Esophagus (tissue), 2 donors: ENCODE measurements around the gene SHISA7. TPM values are rescaled to one million over a fixed set of nuclear protein-coding genes. Genes with fewer than 3 reads are reported as not detected.
"Not testable (repeated sequence)": the region's sequence is repeated elsewhere in the genome, so short reads cannot be mapped to it uniquely, and the experiment has no call there.

ENCODE experiments used
- H3K27ac ChIP-seq, 2 donors: one replicate each; pipeline ENCODE4 v1.5.1; 2013; ENCODE audit warnings: low read depth in 2 of 2, mild to moderate bottlenecking in 2 of 2, inconsistent platforms in 1 of 2, low read length in 1 of 2, moderate library complexity in 1 of 2
- H3K27me3 ChIP-seq, 2 donors: one replicate each; pipeline ENCODE4 v1.6.1; 2013; ENCODE audit warnings: low read length in 2 of 2, control low read depth in 1 of 2, mild to moderate bottlenecking in 1 of 2; ENCODE audit not compliant: insufficient read depth in 2 of 2, control insufficient read depth in 1 of 2
- H3K36me3 ChIP-seq, 2 donors: one replicate each; pipeline ENCODE4 v1.6.1; 2013; ENCODE audit warnings: low read length in 1 of 2; ENCODE audit not compliant: control insufficient read depth in 2 of 2, insufficient read depth in 2 of 2
- H3K4me1 ChIP-seq, 2 donors: one replicate each; pipeline ENCODE4 v1.6.1; 2013; ENCODE audit warnings: low read length in 1 of 2; ENCODE audit not compliant: control insufficient read depth in 2 of 2, insufficient read depth in 2 of 2
- H3K4me3 ChIP-seq, 2 donors: one replicate each; pipeline ENCODE4 v1.5.1; 2013; ENCODE audit warnings: low read length in 2 of 2, mild to moderate bottlenecking in 2 of 2, low read depth in 1 of 2, moderate library complexity in 1 of 2
- H3K9me3 ChIP-seq, 2 donors: one replicate each; pipeline ENCODE4 v1.6.1; 2013; ENCODE audit warnings: mild to moderate bottlenecking in 2 of 2, low read depth in 1 of 2, low read length in 1 of 2, moderate library complexity in 1 of 2; ENCODE audit not compliant: control insufficient read depth in 2 of 2, insufficient read depth in 1 of 2
- WGBS, 2 donors: extraction: QIAGEN DNeasy Blood & Tissue Kit; methylation state at CpG; one replicate each; pipeline ENCODE4 v1.1.7; 2013; 5-methylcytosine and 5-hydroxymethylcytosine counted together
- polyA plus RNA-seq, 2 donors: library from polyadenylated mRNA; stranded (reverse); fragments of 200-250 nt; gene quantifications; one replicate each; pipeline ENCODE4 v1.2.3, GENCODE V29; 2013
- donor health status: healthy with polysubstance abuse.
- donor health status: Bipolar disorder and iron deficiency.

SHISA7 gene
- polyA plus RNA-seq, 2 donors: 0.01 TPM; not detected in 1

DNA sequence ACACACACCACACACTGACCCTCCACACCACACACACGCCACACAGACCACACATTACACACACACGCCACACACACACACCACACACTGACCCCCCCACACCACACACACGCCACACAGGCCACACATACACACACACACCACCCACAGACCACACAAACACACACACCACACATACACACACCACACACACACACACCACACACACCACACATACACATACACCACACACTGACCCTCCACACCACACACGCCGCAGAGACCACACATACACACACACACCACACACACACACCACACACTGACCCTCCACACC is 5.0 kb upstream of the SHISA7 start:
- H3K27me3 ChIP-seq: peaks cover 3 to 13% of the 10 kb centered on the region in 2 donors
- WGBS, 2 donors: 78% methylated on average over 5 of the region's 5 CpGs
- not testable (repeated sequence) for H3K27ac ChIP-seq, H3K9me3 ChIP-seq, H3K4me3 ChIP-seq, H3K36me3 ChIP-seq
- H3K4me1 ChIP-seq: peaks cover 5 to 18% of the 10 kb centered on the region in 2 donors

DNA sequence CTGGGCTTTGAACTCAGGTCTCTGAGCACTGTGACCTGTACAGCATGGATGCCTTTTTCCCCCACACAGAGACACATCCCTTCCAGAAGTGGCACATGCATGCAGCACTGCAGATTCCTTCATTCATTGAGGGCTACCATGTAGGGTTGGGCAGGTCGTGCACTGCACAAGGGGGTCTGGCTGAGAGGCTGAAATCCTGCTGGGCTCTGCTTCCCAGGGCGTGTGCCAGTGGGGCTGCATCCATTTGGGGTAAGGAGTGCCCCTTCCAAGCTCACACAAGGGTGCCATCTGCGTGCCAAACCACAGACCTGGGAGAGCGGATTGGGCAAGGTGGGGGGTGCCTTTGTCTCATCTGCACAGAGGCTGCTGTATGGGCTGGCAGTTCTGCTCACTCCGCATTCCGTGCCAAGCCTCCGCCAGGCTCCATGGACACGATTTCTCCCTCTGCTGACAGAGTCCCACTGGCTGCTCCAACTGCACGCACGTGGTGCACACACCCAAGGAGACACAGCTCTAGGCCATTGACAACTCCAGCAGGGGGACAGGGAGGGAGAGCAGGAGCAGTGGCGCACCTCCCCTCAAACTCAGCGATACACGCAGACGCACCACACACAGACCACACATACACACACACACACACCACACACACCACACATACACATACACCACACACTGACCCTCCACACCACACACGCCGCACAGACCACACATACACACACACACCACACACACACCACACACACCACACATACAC is 4.5 kb upstream of the SHISA7 start:
- H3K27me3 ChIP-seq: peaks cover 3 to 18% of the 10 kb centered on the region in 2 donors
- H3K27ac ChIP-seq: no peak overlapping the region
- peaks cover 7 to 18% of the 10 kb centered on the region in 2 donors for H3K4me1 ChIP-seq
- 22 to 26% methylated on average over 16 of the region's 16 CpGs for WGBS, 2 donors
- no peaks in the 10 kb centered on the region for H3K36me3 ChIP-seq
- H3K9me3 ChIP-seq: peaks cover 0 to 6% of the 10 kb centered on the region in 2 donors
- no peak overlapping the region for H3K4me3 ChIP-seq

DNA sequence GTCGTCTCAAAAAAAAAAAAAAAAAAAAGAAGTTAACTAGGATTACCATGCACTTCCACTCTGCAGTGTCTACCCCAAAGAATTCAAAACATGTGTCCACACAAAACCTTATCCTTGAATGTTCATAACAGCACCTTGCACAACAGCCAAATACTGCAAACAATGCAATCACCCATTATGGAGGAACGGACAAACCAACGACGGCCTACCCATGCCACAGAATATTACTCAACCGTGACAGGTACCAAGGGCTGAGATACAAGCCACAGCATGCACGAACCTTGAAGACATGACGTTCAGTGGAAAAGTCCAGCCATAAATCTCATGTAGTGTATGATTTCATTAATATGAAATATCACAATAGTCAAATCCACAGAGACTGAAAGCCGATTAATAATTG is 3.0 kb upstream of the SHISA7 start:
- H3K4me1 ChIP-seq: peaks cover 8 to 22% of the 10 kb centered on the region in 2 donors
- no peaks in the 10 kb centered on the region for H3K36me3 ChIP-seq
- no peak overlapping the region for H3K27ac ChIP-seq
- H3K4me3 ChIP-seq: no peak overlapping the region
- peaks cover 7 to 29% of the 10 kb centered on the region in 2 donors for H3K27me3 ChIP-seq
- H3K9me3 ChIP-seq: peaks cover 0 to 6% of the 10 kb centered on the region in 2 donors
- 41 to 48% methylated on average over 8 of the region's 8 CpGs for WGBS, 2 donors

DNA sequence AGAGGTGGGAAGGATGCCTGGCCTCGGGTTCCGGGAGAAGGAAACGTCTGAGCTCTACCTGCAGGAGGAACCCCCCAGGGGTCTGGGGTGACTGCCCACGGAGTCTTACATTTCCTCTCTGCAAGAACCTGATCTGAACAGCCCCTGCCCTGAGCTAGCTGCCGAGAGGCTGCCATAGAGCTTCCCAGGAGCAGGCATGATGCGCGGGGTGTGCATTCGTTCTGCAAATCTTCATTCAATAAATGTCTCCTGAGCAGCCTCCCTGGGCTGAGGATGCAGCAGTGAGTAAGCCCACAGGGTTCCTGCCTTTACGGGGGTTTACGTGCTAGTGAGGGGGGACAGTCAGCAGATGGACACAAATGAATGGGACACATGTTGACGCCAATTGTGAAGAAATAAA is 1.5 kb upstream of the SHISA7 start:
- no peak overlapping the region for H3K4me3 ChIP-seq
- no peak overlapping the region for H3K27ac ChIP-seq
- peaks cover 8 to 22% of the 10 kb centered on the region in 2 donors for H3K4me1 ChIP-seq
- H3K9me3 ChIP-seq: peaks cover 0 to 13% of the 10 kb centered on the region in 2 donors
- no peaks in the 10 kb centered on the region for H3K36me3 ChIP-seq
- peaks cover 7 to 33% of the 10 kb centered on the region in 2 donors for H3K27me3 ChIP-seq
- WGBS, 2 donors: 44 to 45% methylated on average over 11 of the region's 11 CpGs

DNA sequence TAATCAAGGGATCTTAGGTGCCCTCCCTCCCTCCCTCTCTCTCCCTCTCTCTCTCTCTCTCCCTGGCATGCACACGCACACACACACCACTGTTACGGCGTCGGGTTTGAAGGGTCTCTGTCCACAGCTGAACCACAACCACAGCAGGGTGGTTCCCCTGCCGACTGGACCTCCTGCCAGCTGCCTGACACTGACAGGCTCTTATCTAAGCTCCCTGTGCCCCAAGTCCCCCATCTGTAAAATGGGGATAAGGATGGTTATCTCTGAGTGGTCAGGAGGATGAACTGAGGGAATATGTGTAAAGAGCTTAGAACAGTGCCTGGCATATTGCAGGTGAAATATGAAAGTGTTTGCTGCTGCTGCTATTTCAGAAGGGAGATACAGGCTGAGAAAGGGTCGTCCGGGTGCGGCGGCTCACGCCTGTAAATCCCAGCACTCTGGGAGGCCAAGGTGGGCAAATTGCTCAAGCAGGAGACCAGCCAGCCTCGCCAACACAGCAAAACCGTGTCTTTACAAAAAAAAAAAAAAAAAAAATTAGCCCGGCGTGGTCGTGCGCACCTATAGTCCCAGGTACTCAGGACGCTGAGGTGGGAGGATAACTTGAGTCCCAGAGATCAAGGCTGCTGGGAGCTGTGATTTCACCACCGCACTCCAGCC is 852 bp upstream of the SHISA7 start:
- no peak overlapping the region for H3K4me3 ChIP-seq
- peaks cover 8 to 22% of the 10 kb centered on the region in 2 donors for H3K4me1 ChIP-seq
- H3K36me3 ChIP-seq: no peaks in the 10 kb centered on the region
- H3K27me3 ChIP-seq: peaks cover 7 to 33% of the 10 kb centered on the region in 2 donors
- peaks cover 0 to 10% of the 10 kb centered on the region in 2 donors for H3K9me3 ChIP-seq
- H3K27ac ChIP-seq: no peak overlapping the region
- WGBS, 2 donors: 32 to 33% methylated on average over 18 of the region's 18 CpGs

DNA sequence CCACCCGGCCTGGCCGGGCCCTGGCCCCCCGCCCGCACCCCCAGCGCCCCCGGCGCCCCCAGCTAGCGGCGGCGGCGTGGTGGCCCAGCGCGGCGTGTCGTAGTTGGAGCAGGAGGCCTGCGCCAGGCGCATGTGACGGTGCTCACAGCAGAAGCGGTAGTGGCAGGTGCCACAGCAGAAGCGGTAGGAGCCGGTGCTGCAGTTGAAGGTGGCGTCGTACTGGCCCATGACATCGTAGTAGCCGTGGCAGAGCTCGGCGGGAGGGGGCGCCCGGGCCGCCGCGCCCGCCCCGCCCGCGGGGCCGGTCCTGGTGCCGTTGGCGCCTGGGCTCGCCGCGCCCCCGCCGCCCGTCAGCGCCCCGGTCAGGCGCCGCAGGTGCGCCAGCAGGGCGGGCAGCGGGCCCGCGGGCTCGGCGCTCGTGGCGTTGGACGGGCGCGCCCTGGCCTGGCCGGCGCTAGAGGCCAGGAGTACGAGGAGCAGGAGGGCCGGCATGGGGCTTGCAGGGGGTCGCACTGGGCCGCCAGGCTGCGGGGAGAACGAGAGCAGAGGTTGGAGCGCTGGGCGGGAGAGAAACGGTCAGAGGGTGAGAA is 633 bp downstream of the SHISA7 start:
- H3K27ac ChIP-seq: no peak overlapping the region
- WGBS, 2 donors: 1 to 2% methylated on average over 48 to 72 of the region's 72 CpGs
- peaks cover 0 to 10% of the 10 kb centered on the region in 2 donors for H3K9me3 ChIP-seq
- no peaks in the 10 kb centered on the region for H3K36me3 ChIP-seq
- peaks cover 7 to 41% of the 10 kb centered on the region in 2 donors for H3K27me3 ChIP-seq
- H3K4me1 ChIP-seq: peaks cover 8 to 13% of the 10 kb centered on the region in 2 donors
- no peak overlapping the region for H3K4me3 ChIP-seq

DNA sequence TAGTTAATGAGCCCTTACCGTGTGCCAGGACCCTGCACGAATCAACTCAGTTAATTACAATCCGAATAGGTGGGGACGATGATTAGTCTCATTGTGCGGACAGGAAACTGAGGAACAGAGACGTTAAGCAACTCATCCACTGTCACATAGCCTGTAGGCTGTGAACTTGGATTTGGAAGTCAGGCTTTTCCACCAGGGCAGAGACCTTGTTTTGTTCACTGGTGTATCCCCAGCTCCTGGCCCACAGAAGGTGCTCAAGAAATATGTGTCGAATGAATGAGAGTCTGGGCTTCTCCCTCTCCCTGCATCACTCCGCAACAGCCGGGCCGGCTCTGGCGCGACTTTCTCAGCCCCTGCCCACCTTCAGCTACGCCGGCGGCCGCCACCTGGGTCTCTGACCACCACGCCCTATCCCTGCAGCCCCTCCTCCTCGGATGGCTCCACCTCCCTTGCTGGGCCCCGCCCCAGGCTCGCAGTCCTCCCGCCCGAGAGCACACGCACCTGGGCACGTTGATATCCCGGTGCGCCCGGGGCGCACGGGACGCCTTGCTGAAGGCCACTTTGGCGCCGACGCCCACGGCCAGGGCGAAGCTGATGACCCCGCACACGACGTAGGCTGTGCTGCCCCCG is 1.3 kb downstream of the SHISA7 start:
- no peaks in the 10 kb centered on the region for H3K36me3 ChIP-seq
- peaks cover 0 to 10% of the 10 kb centered on the region in 2 donors for H3K9me3 ChIP-seq
- peaks cover 6 to 8% of the 10 kb centered on the region in 2 donors for H3K4me1 ChIP-seq
- peaks cover 7 to 43% of the 10 kb centered on the region in 2 donors for H3K27me3 ChIP-seq
- no peak overlapping the region for H3K4me3 ChIP-seq
- 1 to 3% methylated on average over 32 to 39 of the region's 39 CpGs for WGBS, 2 donors
- H3K27ac ChIP-seq: no peak overlapping the region

DNA sequence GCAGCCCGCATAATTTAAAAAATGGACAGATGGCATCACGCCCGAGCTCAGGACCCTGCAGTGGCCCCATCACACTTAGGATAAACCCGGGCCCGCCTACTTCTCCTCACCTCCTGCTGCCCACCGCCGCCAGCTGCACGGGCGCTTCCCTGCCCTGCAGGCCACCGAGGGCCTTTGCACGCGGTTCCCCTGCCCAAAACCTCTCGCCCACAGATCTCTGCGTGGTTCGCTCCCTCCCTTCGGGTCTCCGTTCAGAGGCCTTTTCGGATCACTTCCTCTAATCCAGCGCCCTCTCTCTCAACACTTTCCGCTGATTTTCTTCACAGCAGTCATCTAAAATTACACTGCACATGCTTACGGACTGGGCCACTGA is 1.8 kb downstream of the SHISA7 start:
- Histone ChIP-seq H3K36me3 (no peaks in the 10 kb centered on the region), H3K27ac (no peak overlapping the region), H3K4me1 (peaks cover 6 to 8% of the 10 kb centered on the region in 2 donors), H3K4me3 (no peak overlapping the region), H3K9me3 (peaks cover 0 to 10% of the 10 kb centered on the region in 2 donors), H3K27me3 (peaks cover 7 to 43% of the 10 kb centered on the region in 2 donors)
- 4 to 5% methylated on average over 21 of the region's 21 CpGs for WGBS, 2 donors

DNA sequence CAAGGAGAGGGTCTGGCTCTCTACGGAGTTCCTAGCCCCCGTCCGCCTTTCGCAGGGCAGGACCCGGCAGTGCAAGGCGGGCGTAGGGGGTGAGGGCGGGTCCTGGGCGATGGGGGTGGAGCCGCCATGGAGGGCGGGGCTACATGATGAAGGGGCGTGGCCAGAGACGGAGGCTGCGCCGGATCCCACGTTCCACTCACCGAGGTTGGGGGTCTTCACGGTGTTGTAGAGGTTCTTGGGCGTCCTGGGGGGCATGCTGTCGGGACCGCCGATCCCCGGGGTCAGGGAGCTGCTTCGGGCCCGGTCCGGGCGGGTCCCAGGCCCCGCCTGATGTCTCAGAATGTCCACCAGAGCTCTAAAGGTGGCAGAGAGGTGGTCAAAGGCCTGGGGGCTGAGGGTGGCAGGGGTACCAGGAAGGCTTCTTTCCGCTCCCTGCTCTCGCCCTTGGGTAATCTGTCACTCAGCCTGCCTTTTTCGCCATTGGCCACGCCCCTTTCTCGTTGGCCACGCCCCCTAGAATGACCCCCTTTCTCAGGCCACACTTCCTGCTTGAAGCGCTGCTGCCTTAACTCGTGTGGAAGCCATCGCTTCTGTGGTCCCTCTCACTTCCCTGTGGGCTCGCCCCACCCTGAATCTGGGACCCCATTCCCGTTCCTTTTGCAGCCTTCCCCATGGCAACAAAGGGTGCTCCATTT is 2.5 kb downstream of the SHISA7 start:
- Histone ChIP-seq H3K4me1 (peaks cover 6 to 8% of the 10 kb centered on the region in 2 donors), H3K27me3 (peaks cover 7 to 43% of the 10 kb centered on the region in 2 donors), H3K27ac (no peak overlapping the region), H3K4me3 (no peak overlapping the region), H3K9me3 (peaks cover 0 to 10% of the 10 kb centered on the region in 2 donors), H3K36me3 (no peaks in the 10 kb centered on the region)
- WGBS, 2 donors: 8 to 12% methylated on average over 38 to 39 of the region's 39 CpGs
